MG63 (cell line): ENCODE measurements around the gene CTNNBIP1. TPM values are rescaled to one million over a fixed set of nuclear protein-coding genes. Genes with fewer than 3 reads are reported as not detected.

Source experiments
- DNase-seq: peaks from one replicate; pipeline ENCODE4 v3.0.0-alpha.2; 2020
- H3K27me3 ChIP-seq: fragments of 250-450 bp; sonication (Bioruptor Pico); 2 replicates; pipeline ENCODE4 v1.5.1; 2020; ENCODE audit warnings: mild to moderate bottlenecking, moderate library complexity
- H3K36me3 ChIP-seq: fragments of 250-450 bp; sonication (Bioruptor Pico); 2 replicates; pipeline ENCODE4 v1.5.1; 2020; ENCODE audit warnings: mild to moderate bottlenecking, moderate library complexity
- H3K4me3 ChIP-seq: fragments of 250-450 bp; sonication (Bioruptor Pico); 2 replicates; pipeline ENCODE4 v1.5.1; 2020; ENCODE audit warnings: mild to moderate bottlenecking, moderate library complexity
- H3K9me3 ChIP-seq: fragments of 250-450 bp; sonication (Bioruptor Pico); 2 replicates; pipeline ENCODE4 v1.5.1; 2020; ENCODE audit warnings: mild to moderate bottlenecking, moderate library complexity
- total RNA-seq: library from RNA; depleted of rRNA; stranded (reverse); fragments of >200 nt; shearing (Covaris generic); gene quantifications from 2 replicates; pipeline ENCODE4 v1.2.3, GENCODE V29; 2014; ENCODE audit warnings: low replicate concordance

Gene CTNNBIP1
- total RNA-seq, 1 experiment from 2014 or later: 21.5 TPM

DNA sequence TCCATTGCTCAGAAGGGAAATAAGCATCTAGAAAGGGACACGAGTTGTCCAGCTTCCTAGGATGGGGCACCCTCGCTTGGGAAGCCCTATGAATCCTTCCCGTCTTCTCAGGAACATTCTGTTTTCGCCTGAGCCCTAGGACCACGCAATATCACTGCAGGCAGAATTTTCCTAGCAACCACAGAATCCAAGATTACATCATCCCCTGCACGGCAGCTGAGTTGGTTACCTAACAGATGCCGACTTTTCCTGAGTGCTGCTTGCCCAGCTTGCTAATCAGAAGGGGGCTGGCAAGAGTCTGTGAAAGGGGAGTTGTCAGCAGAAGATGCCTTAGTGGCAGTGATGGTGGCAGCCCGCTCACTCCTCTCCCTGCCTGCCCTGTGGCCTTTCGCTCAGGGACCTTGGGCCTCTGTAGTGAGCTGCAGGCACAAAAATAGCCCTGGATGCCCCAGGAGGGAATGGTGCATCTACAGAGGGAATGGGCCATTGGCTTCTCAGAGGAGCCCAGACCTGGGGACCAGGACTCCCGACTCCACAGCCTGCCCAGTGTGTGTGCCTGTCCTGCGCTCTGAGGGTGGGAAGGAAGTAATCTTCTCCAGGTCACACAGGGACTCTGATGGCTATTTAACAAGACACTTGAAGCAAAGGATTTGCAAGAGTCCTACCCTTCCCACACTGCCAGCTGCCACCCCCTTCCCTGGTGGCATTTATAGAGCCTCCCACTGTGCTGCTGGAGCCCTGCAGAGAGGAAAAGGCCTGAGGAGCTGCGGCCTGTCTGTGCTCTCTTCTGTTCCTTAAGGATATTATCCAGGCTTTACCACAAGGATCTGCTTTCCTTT, 57.4 kb downstream of the CTNNBIP1 start:
- H3K4me3 ChIP-seq: no peak overlapping the region
- no peaks in the 10 kb centered on the region for H3K27me3 ChIP-seq
- H3K9me3 ChIP-seq: peaks cover 6% of the 10 kb centered on the region; the same call in 1 of the 2 replicates
- H3K36me3 ChIP-seq: peaks cover 2% of the 10 kb centered on the region
- DNase-seq: no peak

DNA sequence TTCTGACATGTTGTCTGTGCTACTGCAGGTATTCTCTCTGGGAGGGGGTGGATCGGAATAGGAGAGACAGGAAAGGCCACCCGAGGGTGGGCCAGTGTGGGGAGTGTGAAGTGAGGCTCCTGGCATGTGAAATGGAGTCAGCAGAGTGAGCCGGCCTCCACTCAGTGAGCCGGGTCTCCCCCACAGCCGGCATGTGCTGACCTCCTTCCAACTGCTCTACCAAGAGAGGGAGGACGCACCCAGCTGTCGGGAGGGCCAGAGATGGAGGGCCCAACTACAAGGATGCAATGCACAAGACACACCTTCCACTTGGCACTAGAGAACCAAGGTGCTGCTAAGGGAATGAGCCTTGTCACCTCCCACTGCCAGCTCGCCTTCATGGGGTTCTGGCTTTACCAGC, 58.1 kb downstream of the CTNNBIP1 start:
- H3K27me3 ChIP-seq: no peaks in the 10 kb centered on the region
- H3K9me3 ChIP-seq: peaks cover 6% of the 10 kb centered on the region; the same call in 1 of the 2 replicates
- peaks cover 2% of the 10 kb centered on the region for H3K36me3 ChIP-seq
- no peak overlapping the region for H3K4me3 ChIP-seq
- DNase-seq: no peak

DNA sequence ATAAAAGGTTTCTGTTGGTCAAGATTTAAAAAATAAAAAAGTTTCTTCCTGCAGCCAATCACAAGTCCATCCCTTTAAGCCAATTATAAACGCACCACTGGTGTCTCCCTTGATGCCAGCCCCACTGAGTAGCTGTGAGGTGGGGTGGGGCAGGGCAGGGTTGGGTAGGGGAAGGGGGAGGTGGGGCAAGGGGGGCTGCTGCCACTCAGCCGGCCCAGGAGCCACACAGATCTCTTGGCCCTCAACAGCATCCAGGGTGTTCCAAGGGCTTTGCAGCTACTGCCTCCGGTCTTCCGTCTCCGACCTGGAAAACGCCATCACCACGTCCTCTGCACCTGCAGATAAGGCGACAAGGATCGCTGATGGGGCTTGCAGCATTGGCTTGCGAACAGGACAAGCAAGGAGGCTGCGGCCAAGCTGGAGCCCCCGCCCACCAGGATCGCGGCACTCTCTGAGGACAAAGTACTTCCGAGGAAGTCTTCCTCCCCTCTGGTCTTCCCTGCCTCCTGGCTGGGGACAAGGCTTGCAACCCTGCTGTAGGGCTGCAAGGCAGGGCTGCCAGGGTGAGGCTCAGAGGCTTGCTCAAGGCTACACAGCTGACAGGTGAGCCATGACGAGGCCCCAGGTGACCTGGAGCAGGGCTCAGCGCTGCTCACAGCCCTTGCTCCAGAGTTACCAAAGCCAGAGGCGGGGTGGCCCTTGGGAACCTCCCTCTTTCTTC, 59.5 kb downstream of the CTNNBIP1 start:
- no peak for DNase-seq
- Histone ChIP-seq H3K9me3 (peaks cover 6% of the 10 kb centered on the region; the same call in 1 of the 2 replicates), H3K4me3 (no peak overlapping the region), H3K36me3 (peaks cover 2% of the 10 kb centered on the region), H3K27me3 (no peaks in the 10 kb centered on the region)

GRCh38 chr1:9849691-9850441, 60.2 kb downstream of the CTNNBIP1 start:
- Histone ChIP-seq H3K27me3 (no peaks in the 10 kb centered on the region), H3K36me3 (peaks cover 2% of the 10 kb centered on the region; the same call in 1 of the 2 replicates), H3K4me3 (no peak overlapping the region), H3K9me3 (peaks cover 6% of the 10 kb centered on the region; the same call in 1 of the 2 replicates)
- DNase-seq: no peak

DNA sequence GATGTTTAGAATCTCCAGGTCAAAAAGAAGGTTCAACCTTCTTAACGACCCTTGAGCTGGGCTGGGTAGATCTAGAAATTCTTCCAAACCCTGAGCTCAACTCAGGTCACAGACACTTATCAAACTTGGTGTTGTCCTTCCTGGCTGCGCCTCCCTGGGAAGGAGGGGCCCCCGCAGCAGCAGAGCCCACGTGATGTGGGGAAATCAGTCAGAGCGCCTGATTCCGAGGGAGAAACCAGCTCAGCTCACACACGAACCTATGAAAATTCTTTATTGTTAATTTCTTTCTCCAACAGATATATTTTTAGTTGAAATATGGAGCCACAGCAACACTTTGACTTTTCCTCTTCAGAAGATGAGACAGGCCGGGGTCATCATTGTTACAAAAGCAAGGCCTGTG, 62.0 kb downstream of the CTNNBIP1 start:
- no peak for DNase-seq
- Histone ChIP-seq H3K27me3 (no peaks in the 10 kb centered on the region), H3K36me3 (no peaks in the 10 kb centered on the region), H3K4me3 (no peak overlapping the region), H3K9me3 (no peaks in the 10 kb centered on the region)

- H3K4me3 ChIP-seq: no peak overlapping the region
- no peaks in the 10 kb centered on the region for H3K9me3 ChIP-seq
- H3K27me3 ChIP-seq: no peaks in the 10 kb centered on the region
- DNase-seq: no peak
- H3K36me3 ChIP-seq: no peaks in the 10 kb centered on the region
Observed at GRCh38 chr1:9847269-9847668, 62.8 kb downstream of the CTNNBIP1 start.

- no peak overlapping the region for H3K4me3 ChIP-seq
- H3K9me3 ChIP-seq: no peaks in the 10 kb centered on the region
- H3K27me3 ChIP-seq: no peaks in the 10 kb centered on the region
- no peak for DNase-seq
- no peaks in the 10 kb centered on the region for H3K36me3 ChIP-seq
Observed at GRCh38 chr1:9846611-9847171, 63.4 kb downstream of the CTNNBIP1 start.

DNA sequence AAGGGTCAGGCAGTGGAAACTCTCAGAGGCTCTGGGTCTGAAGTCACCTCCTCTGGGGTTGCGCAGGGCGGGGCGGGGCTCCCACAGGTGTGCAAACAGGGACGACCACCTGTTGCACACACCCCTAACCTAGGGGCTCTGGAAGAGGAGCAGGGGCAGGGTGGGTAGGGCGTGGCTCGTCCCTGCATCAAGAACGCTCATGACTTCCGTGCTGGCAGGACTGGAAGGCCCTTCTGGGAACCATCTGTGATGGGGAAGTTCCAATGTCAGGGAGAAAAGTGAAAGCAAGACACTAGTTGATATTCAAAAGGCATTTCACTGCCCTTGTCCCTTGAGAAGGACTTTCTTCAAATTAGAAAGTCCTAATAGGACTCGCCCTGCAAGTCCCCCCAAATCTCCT, 64.2 kb downstream of the CTNNBIP1 start:
- Histone ChIP-seq H3K9me3 (no peaks in the 10 kb centered on the region), H3K36me3 (no peaks in the 10 kb centered on the region), H3K27me3 (no peaks in the 10 kb centered on the region), H3K4me3 (no peak overlapping the region)
- no peak for DNase-seq

- no peak overlapping the region for H3K4me3 ChIP-seq
- H3K9me3 ChIP-seq: no peaks in the 10 kb centered on the region
- DNase-seq: no peak
- no peaks in the 10 kb centered on the region for H3K27me3 ChIP-seq
- H3K36me3 ChIP-seq: no peaks in the 10 kb centered on the region
Observed at GRCh38 chr1:9844756-9845155, 65.3 kb downstream of the CTNNBIP1 start.

DNA sequence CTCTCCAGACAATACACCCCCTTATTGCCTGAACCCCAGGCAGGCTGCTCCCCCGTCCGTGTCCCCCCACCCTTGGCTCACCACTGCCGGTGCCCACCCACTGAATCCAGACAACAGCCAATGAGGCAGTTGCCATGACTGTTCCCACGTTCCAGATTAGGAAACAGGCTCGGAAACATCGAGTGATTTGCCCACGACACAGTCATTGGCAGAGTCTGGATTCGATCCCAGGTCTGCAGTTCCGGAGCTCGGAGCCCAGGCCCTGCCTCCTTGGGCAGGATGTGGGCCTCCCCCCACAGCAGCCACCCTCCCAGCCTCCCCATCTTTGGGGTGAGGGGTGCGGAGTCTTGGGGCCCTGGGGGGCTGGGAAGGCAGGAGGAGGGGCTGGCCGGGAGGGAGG, 66.0 kb downstream of the CTNNBIP1 start:
- no peak overlapping the region for H3K4me3 ChIP-seq
- H3K27me3 ChIP-seq: no peaks in the 10 kb centered on the region
- H3K36me3 ChIP-seq: no peaks in the 10 kb centered on the region
- no peaks in the 10 kb centered on the region for H3K9me3 ChIP-seq
- DNase-seq: peak; percentile 36

- H3K9me3 ChIP-seq: no peaks in the 10 kb centered on the region
- H3K4me3 ChIP-seq: no peak overlapping the region
- no peaks in the 10 kb centered on the region for H3K27me3 ChIP-seq
- no peaks in the 10 kb centered on the region for H3K36me3 ChIP-seq
- no peak for DNase-seq
Observed at GRCh38 chr1:9843576-9843945, 66.5 kb downstream of the CTNNBIP1 start.

DNA sequence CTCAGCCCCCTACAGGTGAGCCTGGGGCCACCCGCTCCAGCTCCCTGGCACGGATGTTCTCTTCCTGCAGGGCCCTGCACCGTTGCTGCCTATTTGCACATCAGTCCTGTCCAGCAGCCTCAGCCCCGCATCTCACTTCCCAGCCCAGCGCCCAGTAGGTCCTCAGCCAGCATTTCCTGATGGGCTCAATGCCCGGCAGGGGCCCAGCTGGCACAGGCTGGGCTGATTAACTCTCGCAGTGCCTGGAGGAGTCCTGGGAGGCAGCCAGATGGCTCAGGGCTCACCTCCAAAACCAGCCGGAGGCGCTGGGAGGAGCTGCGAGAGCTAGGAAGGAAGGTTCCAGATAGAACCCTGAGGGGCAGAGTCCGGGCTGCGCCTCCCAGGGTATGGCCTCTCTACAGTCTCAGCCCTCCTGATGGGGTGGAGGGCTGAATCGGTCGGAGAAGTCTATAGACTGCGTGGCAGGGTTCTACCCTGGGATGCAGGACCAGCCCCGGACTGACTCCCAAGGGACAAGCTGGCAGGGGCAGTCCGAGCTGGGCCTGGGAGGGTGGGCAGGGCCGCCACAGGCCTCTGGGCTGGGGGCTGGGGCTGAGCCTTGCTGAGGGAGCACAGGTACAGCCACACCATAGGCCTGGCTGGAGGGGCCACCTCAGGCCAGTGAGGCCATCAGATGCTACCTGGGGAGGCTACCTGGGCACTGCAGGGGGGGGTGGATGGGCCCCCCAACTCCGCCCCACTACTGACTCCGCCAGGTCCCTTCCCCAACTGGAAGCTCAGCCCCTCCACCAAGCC, 67.1 kb downstream of the CTNNBIP1 start:
- peak; percentile 87 for DNase-seq

GRCh38 chr1:9842073-9842711, 67.9 kb downstream of the CTNNBIP1 start:
- no peaks in the 10 kb centered on the region for H3K27me3 ChIP-seq
- H3K4me3 ChIP-seq: no peak overlapping the region
- no peaks in the 10 kb centered on the region for H3K36me3 ChIP-seq
- peak; percentile 74 for DNase-seq
- H3K9me3 ChIP-seq: no peaks in the 10 kb centered on the region

More for the DNA sequence above, 67.1 kb downstream of the CTNNBIP1 start:
- no peaks in the 10 kb centered on the region for H3K36me3 ChIP-seq
- H3K4me3 ChIP-seq: no peak overlapping the region
- no peaks in the 10 kb centered on the region for H3K9me3 ChIP-seq
- no peaks in the 10 kb centered on the region for H3K27me3 ChIP-seq

- no peak overlapping the region for H3K4me3 ChIP-seq
- no peaks in the 10 kb centered on the region for H3K36me3 ChIP-seq
- H3K9me3 ChIP-seq: no peaks in the 10 kb centered on the region
- H3K27me3 ChIP-seq: no peaks in the 10 kb centered on the region
- DNase-seq: no peak
Observed at GRCh38 chr1:9841460-9841859, 68.6 kb downstream of the CTNNBIP1 start.

DNA sequence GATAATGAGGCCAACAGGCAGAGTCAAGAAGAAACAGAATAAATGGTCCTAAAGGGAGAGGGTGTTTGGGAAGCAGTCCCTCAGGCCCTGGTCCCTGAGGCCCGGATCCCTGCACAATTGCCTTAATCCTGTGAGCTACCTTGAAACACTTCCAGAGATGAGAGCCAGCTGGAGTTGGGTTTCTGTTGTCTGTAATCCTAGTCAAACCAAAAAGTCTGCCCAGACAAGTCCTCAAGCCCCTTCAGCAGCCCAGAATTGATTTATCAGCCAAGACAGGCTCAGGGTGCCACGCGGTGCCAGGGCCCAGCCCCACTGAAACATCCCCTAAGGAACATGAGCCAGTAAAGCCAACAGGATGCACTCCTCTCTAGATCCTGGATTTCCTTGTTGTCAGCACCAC, 69.9 kb downstream of the CTNNBIP1 start:
- peak; percentile 86 for DNase-seq
- Histone ChIP-seq H3K4me3 (no peak overlapping the region), H3K36me3 (no peaks in the 10 kb centered on the region), H3K9me3 (no peaks in the 10 kb centered on the region), H3K27me3 (no peaks in the 10 kb centered on the region)

DNA sequence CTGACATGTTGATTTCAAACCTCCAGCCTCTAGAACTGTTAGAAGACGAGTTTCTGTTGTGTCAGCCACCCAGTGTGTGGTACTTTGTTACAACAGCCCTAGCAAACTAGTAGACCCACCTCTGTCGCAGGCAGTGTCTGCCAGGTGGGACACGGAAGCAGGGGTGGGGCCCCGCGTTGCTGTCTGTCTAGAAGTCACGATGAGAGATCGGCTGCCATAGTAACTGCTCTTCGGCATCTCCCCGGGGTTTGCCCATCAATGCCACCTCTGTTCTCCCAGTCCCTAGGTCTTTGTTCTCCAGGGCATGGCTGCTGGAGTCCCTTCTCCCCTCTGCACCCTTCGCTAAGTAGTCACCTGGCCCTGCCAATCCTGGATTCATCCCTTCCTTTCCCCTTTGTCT, 71.1 kb downstream of the CTNNBIP1 start:
- Histone ChIP-seq H3K36me3 (no peaks in the 10 kb centered on the region), H3K9me3 (no peaks in the 10 kb centered on the region), H3K4me3 (no peak overlapping the region), H3K27me3 (no peaks in the 10 kb centered on the region)
- DNase-seq: no peak
